HG03060 (cell line): ENCODE measurements around the gene FAM210A.

Experiments
- ATAC-seq: cut with Tn5 transposase; IDR thresholded peaks from one replicate; pipeline ENCODE4 v1.9.1; 2021; ENCODE audit warnings: low read depth, moderate number of reproducible peaks; ENCODE audit not compliant: unreplicated experiment

The FAM210A gene

GRCh38 chr18:13649397-13650390 is 76.7 kb downstream of the FAM210A start:
- no peak for ATAC-seq

- ATAC-seq: no peak
Measured at GRCh38 chr18:13647761-13648160, 78.6 kb downstream of the FAM210A start.

GRCh38 chr18:13646633-13647032 is 79.7 kb downstream of the FAM210A start:
- ATAC-seq: no peak

DNA sequence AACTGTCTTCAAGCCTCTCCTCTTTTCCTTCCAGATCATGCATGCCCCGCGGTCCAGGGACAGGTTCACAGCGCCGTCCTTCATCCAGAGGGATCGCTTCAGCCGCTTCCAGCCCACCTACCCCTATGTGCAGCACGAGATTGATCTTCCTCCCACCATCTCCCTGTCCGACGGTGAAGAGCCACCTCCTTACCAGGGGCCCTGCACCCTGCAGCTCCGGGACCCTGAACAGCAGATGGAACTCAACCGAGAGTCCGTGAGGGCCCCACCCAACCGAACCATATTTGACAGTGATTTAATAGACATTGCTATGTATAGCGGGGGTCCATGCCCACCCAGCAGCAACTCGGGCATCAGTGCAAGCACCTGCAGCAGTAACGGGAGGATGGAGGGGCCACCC is 81.3 kb downstream of the FAM210A start:
- ATAC-seq: no peak

- no peak for ATAC-seq
Measured at GRCh38 chr18:13643261-13643751, 83.1 kb downstream of the FAM210A start.

GRCh38 chr18:13642440-13642827 is 83.9 kb downstream of the FAM210A start:
- no peak for ATAC-seq

DNA sequence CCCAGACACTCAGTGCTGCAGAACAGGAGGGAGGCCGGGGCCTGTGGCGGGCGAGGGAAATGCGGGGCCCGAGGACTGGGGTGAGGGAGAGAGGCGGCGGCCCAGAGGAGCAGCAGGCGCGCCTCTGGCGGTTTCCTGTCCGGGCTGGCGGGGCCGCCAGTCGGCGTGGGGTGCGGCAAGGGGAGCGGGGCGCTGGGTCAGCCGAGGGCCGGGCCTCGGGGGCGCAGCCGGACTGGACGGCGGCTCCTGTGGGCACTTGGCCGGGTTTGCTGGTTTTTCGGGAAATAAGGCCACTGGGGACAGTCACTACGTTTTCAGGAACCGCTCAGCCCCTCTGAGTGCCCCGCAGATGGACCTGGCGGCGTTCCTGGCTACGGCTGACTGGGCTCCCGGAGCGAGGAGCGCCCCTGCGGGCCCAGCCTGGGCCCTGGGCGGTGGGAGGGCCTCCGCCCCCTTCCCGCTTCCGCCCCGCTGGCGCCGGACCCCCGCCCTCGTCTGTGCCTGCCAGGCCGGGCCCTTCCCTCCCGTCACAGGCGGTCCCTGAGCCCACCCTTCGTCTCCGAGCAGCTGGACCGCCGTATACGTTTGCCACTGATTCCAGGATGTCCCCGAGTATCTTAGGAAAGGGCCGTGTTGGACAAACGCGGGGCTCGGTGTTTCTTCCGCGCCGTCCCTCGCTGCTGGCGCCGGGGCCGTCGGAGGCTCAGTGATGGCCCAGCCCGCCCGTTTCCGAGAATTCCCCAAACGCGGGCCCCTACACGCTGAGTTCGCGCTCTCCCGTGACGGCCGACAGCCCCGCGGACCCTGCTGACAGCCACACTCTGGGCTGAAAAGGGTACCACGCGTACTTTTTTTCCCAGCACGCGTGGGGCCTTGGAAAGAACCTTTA is 84.6 kb downstream of the FAM210A start:
- ATAC-seq: no peak

DNA sequence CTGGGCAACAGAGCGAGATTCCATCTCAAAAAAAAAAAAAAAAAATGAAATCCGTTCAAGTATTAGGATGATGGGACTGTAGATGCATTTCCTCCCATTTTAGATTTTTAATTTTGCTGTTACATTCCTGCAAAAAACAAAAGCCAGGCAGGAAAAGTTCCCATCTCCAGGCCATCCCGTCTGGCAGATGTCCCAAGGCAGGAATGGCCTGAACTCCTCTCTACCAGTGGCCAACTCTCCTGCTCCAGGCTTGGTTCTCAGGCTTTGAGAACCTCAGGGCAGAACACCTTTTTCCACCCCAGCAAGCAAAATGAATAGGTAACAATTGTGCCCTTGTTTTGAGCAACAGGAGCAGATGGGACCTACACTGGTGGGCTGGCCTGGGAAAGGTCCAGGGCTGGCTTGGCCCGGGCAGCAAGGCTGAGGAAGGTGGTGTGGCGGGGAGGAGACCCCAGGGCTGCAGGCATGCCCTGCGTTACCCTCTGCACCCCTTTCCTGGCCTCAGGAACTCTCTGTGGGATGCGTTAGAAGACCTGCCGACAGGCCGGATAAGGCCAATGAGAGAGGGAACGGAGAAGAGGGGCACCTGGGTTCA is 86.0 kb downstream of the FAM210A start:
- no peak for ATAC-seq

DNA sequence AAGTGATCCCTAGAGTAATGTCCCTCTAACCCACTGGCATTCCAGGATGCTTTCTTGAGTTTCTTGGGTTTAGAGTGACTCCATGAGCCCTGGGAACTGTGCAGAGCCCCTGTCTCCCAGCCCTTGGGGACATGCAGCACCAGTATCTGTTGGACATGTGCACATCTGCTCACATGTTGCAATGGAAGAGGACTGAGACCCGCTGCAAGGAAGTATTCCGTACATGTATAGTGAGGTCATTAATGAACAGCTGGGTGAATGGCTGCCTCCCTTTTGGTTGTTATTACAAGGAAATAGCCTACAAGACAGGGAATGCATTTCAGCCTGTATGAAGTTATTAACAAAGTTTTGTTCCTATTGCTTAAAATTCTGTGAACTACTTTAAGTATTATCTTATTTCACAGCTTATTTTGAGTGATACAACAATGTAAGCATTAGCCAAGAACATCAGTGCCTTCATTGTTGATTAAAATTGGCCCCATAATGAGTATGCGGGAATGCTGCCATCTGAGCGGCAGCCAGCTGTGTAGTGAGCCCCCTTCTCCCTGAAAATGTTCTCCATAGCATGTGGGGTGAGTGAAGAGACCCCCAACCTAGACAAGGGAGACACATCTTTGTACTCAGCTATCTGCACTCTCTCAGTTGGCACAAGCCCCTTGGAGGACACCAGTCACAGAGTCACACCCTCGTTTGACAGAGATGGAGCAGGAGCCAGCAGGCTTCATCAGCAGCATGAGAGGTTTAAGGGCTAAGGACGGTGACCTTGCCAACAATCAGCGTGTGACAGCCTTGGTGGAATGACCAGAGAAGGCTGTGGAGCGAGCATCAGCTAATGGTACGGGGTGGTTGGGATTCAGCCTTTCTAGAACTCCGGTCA is 87.4 kb downstream of the FAM210A start:
- ATAC-seq: no peak

DNA sequence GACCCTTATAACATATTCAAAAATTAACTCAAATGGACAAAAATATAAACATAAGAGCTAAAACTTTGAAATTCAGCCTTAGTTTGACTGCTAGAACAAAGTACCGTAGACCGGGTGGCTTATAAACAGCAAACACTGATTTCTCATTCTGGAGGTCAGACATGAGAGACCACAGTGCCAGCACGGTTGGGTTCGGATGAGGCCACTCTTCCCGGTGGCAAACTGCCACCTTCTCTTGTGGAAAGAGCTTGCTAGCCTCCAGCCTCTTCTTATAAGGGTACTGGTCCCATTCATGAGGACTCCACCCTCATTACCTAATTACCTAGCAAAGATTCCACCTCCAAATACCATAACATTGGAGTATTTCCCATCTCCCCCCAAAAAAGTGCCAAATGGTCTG is 91.3 kb downstream of the FAM210A start:
- ATAC-seq: no peak

GRCh38 chr18:13633700-13634099 is 92.7 kb downstream of the FAM210A start:
- ATAC-seq: no peak

GRCh38 chr18:13630716-13631268 is 95.6 kb downstream of the FAM210A start:
- ATAC-seq: no peak

DNA sequence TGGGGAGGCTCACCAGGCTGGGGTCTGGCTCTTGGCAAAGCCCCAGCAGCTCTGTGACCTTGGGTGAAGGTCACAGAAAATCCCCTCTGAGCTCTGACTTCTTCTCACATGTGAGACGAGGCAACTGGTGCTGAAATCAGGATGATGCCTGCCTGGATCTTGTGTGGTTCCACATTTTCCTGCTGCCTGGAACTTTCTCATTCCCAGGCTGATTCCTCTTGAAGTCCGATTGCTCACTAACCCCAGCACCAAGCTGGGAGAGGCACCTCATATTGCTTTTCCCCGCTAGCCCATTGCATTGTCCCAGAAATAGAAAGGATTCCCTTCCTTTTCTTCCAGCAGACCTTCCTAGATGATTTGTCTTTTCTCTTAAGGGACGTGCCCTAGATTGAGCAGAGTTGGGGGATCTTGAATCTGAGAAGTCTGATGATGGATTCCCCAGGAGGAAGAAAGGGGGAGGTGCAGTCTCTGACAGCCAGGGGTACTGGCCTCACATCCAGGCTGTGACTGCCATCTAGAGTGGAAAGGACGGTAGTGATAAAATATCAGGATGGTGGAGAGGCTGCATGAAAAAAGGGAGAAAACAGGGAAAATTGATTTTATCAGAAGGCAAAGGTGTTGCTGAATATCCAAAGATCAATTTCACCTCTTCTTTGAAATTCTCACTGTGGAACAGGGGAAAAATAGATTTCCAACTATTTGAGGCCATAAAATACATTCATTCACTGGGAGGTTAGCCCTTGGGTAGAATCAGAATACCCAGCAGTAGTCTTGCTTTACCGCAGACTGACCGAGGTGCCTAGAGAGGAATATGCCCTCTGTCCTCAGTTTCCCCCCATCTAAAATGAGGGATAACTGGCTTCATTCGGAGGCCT is 96.3 kb downstream of the FAM210A start:
- ATAC-seq: no peak

DNA sequence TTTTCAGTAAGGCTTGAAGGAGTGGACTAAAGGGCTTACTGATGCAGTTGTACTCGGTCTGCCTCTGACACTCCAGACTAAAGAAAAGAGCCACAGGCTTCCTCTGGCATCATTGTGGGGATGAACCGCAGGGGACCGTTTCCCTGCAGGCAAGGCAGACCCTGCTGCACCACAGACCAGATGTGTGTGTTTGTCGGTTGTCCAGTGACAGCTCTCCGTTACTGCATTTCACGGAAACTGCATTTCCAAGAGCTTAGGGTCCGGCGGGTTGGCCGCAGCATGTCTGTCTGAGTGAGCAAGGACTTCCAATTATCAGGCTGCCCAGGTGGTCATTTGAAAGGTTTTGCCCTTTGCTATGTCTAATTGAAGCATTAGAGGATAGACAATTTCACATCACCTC is 98.1 kb downstream of the FAM210A start:
- no peak for ATAC-seq

DNA sequence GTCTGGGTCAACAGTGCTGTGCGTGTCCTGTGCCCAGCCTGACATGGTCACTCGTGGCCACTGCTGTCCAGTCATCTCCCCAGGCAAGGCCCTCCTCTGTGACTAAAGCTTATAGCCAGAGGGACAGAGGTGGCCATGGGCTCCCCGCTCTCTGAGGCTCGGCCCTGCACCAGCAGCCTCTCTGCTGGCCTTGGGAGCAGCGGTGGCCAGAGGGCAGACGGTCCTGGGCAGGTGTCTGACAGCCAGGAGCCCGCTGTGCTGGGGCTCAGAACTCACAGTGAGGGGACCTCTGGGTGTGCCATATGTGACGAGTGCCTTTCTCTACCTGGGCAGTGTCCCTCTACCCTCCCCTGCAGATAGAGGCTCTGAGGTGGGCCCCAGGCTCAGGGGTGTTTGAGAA is 98.7 kb downstream of the FAM210A start:
- no peak for ATAC-seq

DNA sequence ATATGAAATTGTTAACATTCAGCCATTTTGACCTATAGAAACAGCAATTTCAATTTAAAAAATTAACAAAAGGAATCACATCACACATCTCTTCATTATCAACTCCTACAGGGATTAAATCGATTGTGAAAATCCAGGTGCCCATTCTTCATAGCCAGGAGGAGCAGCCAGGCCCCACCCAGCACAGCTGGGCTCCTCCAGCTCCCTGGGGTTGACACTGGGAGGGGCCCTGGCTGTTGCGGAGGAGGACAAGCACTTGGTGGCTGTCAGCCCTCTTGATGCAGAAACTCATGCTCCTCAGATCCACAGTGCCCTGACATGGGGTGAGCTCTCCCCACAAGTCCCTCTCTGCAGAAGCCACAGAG is 99.8 kb downstream of the FAM210A start:
- ATAC-seq: no peak

DNA sequence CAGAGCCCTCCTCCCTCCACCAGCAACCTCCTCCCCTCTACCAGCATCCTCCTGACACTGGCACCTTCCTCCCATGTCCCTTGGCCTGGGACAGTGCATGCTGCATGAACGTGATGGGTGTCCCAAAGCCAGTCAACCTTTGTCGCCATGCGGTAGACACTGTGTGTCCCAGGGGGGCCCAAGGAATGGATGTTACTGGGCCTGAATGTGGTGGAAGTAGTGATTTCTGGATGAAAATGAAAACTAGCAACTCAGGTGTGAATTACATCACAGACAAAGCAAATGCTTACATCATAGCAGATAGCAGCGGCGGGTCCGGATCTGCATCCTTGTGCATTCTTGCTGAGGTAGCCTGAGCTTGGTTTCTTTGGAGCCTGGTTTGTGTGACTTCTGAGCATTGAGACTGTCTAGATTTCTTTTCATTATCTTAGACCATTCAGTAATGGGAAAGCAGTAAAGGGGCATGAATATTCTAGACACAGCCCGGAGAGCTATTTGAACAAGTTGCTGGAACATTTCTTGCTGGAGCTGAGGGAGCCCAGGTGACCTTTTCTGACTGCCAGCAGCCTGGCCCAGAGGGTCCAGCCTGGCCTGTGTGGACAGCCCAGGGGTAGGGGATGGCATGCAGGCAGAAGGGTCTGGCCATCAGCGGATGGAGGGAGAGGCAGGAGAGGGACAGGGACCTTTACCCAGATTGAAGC is 100.4 kb downstream of the FAM210A start:
- no peak for ATAC-seq

GRCh38 chr18:13625355-13625754 is 101.0 kb downstream of the FAM210A start:
- no peak for ATAC-seq
